Measurements from ENCODE around the gene MAPK10.
A peak's percentile ranks its signal among the peaks of the same experiment; 100 is the strongest.
"Not testable (repeated sequence)": the region's sequence is repeated elsewhere in the genome, so short reads cannot be mapped to it uniquely, and the experiment has no call there.

MAPK10 gene

DNA sequence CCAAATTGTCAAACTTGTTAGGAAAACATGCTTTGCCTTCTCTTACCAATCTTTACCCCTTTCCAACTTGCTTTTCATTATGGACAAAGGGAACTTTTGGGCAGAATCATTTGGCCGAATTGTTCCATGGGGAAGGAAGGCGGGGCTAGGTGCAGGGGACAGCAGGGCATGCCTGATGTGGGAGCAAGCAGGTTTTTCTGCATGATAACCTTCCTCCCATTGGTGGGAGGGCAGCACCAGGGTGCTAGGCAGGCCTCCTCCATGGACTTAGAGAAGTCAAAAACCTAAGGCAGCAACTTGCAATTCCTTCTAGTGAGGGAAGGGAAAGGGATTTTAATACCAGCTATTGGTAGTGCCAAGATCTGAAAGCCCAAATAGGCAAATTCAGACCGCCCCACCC lies 260.5 kb downstream of the MAPK10 start:
- no peak for DNase-seq

DNA sequence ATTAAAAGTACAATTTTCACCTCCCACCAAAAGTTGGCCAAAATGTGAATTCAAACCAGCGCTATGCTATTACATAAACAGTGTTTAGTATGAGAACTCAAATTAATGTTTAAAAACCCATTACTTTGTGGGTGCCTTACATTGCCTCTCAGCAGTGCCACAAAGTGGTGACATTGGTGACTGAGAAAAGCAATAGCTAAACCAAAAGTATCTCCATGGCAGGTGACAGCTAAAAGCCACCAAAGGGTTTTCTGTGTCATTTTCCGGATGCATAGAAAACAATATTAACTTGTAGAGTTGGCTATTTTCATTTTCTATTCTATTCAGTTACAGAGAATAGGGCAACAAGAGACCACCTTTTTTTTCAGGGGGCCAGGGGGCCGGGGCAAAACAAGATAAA lies 261.2 kb downstream of the MAPK10 start:
- no peak for DNase-seq

DNA sequence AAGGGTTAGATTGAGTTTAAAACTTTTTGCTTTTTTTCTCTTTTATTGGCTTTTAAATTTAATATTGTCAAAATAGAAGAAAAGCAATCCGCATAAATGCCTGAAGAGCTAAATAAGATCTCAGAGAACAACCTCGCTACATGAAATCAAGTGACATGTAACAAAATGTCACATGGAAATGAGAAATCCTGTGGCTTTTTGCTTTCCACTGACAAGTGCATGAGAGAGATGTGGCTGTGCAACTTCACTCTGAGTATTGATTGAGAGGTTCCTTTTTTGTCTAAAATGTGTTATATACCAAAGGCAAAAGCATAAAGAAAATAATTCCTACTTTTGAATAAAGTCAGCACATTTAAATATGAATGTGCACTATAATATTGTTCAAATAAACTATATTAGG lies 263.5 kb downstream of the MAPK10 start:
- DNase-seq = no peak

DNA sequence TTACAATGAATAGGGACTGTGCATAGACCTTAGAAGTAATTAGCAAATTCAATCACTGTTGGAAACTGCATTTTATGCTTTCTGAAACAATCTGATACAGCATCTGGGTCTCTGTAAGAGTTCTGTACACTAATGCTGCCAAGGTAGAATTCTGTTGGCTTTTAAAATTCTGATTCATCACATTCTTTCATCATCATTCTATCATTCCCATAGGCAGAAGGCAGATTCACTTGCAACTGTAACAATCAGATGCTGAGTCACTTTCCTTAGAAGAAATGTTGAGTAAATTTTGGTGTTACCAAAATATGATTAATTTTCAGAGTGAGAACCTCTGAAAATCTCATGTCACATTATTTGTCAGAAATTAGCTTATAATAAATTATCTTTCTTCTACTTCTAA lies 267.2 kb downstream of the MAPK10 start:
- DNase-seq = no peak

DNA sequence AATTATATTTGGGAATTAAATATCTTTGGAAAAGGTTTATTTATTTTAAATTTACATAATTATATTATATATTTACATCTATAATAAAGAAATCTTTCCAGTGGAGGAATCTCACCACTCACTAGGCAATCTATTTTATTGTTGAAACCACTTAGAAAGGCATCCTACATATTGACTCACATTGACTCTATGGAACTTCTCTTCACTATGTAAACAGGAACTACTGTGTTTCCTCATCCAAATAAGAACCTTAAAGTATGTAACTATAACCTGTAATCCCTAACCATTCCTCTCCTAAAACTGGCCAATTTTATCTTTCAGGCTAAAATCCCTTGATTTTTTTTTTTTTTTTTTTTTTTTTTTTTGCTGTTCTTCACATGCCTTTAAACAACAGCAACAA lies 268.7 kb downstream of the MAPK10 start:
- DNase-seq = no peak

DNA sequence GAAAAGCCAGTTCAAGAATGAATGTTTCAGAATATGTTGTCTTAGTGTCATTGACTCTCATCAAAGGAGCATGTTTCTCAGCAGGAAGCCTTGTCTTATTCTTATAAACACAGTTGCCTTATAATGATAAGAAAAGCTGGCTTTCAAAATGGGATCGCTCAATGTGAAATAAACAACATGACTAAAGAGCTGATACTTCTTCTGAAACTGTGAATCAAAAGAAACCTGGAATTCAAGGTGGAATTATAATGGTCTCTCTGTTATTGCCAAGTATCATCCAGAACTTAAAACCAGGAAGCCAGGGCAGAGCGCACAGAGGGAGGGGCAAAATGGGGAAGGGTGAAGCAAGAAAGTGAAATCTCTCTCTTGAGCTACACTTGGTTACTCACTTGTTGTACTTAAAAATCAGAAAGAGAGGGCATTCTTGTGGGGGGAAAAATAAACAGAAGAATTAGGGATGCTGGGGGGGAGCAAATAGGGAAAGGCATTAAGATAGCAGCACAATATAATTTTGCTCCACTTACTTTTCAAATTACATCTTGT lies 270.0 kb downstream of the MAPK10 start:
- no peak for DNase-seq

DNA sequence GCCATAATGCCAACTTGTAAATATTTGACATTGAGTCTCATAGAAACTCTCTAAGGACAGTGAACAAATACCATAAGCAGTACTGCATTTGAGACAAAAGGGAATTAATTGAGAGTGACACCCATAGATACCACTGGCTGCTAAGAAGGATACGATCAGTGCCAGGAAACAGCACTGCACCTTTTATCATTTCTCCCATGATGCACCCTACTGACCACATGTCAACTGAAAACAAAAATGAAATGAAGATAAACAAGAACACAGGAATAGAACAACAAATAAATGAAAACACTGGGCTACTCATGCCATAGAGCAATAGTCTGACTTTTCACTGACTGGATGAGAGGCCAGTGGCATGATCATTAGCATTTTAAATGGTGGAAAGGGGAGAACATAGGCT lies 270.8 kb downstream of the MAPK10 start:
- no peak for DNase-seq

DNA sequence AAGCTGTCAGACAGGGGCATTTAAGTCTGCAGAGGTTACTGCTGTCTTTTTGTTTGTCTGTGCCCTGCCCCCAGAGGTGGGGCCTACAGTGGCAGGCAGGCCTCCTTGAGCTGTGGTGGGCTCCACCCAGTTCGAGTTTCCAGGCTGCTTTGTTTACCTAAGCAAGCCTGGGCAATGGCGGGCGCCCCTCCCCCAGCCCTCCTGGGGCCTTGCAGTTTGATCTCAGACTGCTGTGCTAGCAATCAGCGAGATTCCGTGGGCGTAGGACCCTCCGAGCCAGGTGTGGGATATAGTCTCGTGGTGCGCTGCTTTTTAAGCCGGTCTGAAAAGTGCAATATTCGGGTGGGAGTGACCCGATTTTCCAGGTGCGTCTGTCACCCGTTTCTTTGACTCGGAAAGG lies 284.1 kb downstream of the MAPK10 start:
- not testable (repeated sequence) for DNase-seq

DNA sequence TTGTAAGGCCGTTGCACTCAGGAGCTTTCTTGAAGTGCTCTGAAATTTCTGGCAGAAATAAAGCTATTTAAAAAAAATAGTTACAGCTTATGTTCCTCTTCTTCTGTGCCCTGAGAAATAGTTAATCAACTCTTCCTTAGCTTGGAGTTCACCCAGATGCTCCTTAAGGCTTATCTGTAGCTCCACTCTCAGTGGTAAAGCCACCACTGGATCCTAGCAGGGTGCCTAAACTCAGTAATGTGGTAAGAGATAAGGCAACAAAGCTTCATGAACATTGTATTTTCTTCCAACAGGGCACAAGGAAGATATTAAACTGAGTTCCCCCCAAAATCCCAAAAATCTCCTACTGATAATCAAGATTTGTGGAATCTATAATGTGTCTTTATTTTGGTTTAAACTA lies 299.5 kb downstream of the MAPK10 start:
- no peak for DNase-seq

DNA sequence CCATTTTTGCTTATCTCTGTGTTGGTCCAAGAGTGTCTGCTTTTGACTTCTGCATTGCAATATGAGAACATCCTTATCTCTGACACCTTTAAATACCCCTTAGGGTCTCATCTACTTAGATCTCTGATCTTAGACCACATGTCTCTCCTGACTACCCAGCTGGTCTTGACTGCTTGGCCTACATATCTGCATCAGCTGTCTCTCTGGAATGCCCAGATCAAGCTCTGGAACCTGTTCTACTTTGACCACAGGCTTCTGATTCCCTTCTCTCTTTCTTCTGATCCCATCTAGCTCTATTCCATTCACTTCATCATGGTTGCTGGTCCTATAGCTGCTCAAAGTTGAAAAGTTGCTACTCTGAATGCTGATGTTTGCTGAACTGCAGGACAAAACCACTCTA lies 301.2 kb downstream of the MAPK10 start:
- no peak for DNase-seq

DNA sequence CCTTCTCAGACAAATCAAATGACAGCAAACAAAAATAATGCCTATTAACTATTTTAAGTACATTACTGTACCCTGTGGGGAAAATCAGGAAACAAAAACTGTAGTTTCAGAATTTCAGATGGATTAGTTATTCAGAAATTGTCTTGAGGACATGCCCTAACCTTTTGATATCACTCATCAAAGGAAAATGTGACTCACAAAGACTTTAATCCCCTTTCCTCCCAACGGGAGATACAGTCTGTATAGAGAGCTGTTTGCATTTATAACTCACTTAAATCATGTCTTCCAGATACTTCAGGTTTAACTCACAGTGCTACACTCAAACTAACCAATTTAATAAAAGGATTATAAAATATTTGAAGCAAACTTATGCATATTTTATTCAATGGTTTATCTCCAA lies 304.0 kb downstream of the MAPK10 start:
- no peak for DNase-seq

DNA sequence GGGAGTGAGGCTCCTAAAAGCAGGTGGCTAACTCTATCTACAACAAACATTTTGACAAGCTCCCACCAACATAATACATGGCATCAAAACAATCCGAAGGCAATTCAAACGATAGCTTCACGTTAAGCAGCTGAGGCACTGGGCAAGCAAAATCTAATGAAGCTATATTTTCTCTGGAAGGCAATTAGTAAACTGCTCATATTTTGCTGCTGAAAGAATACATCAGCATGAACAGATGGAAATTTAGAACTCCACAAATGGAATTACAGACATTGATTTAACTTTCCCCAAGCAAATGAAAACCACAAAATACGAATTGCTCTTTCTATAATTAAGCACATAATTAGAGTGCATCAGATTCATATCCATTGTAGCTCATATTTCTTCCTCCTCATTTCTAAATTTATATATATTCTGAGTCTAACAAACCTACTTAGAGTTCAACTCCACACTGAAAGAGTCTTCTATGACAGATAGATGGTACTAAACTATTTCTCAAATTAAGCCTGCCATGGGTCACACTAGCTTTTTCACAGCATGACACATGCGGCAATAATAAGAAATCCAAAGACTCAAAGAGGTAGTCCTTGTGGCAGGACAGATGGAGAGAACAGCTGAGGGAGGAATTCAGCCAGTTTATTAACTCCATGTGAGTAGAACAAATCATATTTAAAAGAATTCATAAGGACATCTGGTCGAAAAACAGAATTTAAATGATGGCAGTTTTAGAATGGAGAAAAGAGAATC lies 305.4 kb downstream of the MAPK10 start:
- no peak for DNase-seq

DNA sequence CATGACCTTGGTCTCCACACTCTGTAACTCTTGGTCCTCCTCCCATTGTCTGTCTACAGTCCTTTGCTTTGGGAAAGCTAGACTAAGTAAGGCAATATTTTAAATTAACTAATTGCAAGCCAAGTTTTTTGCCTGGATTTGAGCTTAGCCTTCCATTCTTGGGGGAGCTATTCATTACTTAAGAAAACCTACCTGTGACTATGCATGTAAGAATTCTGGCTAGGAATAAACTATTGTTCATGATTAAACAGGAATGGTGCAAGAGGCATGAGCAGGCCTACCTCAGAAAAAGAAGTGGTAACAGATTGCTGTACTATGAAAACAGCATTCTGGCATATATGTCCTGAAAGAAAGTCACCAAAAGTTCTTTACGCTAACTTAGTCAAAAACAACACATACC lies 309.4 kb downstream of the MAPK10 start:
- DNase-seq = no peak

DNA sequence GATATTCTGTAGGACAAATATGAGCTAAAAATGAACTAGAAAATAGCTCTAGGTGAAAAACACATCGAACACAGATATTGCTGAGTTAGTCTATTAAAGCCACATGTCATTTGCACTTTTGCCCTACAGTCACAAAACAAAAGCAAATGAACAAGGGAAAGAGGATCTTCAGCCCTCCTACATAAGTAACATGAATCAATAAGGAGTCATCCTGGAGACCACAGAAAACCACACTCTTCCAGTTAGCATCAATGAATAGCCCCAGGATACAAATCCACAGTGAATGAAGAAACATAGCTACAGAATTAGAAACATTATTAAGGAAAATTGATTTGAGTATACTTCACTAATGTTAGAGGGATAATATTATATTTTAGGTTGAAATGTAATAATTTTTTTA lies 311.4 kb downstream of the MAPK10 start:
- DNase-seq = no peak

DNA sequence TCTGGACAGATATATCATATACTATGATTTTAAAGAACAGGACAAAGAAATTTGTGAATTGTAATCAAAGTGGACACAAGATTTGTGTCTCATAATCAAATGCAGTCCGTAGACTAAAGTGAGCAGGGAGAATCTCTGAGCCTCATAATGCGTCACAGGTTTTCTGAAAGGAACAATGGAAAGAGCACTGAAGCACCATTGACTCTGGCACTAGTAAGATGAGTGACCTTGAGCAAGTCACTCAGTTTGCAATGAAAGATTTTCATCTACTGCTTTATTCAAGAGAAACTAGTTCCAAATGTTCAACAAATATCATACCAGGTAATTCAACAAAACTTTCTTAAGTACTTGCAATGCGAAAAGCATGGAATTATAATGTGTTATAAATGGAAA lies 315.3 kb downstream of the MAPK10 start:
- no peak for DNase-seq

DNA sequence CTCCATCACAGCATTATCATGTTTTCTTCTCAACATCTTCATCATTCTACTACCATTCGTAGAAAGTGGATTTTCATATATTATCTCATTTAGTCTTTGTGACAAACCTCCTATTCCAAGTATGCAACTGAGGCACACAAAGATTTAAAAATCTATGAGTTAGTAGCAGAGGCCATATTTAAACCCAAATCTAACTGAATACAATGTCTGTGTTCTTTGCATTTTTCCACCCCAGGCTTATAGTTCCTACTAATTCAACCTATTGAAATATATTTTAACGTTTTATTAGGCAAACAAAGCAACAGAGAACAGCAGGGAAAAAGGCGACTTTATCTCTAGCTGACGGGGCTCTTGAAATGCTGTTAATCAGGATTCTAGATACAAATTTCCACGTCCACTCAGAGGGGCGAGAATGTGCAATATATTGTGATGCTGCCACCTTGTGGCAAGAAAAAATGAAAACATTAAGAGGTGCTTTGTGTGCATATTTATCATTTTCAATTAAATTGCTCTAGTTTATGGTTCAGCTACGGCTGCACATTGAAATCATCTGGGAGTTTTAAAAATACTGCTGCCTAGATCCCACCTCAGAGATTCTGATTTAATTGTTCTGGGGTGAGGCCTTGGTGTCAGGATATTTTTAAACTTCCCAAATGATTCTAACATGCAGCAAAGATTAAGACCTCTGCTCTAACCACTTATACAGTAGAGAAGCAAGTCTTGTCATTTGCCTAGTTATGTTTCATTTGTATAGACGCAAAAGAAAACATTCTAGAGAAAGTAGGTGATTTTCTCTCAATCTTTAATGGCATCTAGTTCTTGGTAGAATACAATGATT lies 315.9 kb downstream of the MAPK10 start:
- DNase-seq = peak; percentile 62

DNA sequence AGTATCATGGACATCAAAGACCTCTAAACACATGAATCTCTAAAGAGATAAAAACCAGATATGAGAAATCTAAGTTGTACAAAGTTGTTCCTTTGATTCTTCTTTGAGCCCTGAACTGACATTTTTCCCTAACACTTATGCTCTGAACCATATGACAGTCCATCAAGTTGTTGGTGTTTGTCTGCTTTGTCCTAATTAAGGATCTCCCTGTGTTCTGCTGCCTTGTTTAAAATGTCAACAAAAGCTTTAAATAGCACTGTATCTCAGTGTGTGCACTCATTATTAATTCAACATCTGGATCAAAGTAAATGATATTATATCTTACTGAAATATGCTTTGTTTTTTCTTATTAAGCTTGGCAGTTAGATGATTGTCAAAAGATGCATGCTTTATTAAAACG lies 321.8 kb downstream of the MAPK10 start:
- no peak for DNase-seq

DNA sequence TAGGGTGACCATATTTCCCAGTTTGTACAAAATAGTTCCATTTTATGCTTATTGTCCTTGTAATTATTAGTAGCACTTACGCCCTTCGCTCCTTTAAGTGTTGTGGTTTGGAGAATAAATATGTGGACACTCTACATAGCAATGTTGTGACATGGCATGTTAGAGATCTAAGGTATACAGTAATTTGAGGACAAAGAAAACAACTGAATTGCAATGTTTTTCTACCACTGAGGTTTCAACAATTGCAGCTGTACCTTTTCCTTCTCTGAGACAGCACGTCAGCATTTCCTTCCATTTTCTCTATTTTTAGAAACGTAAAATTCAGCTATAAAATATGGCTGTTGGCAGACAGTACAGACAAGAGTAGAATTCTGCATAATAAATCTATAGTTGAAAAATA lies 323.1 kb downstream of the MAPK10 start:
- no peak for DNase-seq

DNA sequence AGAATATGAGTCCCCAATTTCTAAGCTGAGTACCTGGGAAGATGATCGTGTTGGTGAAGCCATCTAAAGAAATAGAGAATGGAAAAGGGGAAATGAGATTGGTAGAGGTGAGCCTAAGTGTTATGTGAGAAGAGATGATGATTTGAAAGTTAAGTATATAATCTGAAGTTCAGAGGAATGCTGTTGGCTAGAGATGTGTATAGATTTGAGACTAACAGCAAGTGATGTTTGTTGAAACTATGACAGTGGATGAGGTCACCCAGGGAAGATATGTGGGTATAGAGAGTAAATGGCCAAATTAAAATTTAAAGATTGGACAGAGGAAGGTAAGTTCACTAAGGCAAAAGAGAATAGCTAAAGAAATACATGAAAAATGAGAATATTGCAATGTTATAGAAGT lies 324.2 kb downstream of the MAPK10 start:
- DNase-seq = no peak

DNA sequence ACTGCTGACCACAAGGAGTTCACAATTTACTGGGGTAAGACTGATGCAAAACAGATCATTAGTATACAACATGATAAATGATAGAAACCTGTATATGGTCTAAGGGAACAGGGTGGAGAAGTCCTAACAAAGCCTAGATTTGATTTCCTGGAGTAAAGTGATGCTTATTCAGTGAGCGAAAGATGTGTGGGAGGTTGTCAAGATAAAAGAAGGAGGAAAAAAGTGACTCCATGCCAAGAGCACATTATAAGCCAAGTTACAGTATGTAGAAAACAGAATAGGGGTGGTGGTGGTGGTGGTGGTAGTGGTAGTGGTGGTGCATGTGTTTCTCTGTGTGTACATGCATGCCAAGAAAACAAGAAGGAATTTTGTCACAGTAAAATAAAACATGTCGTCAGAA lies 325.2 kb downstream of the MAPK10 start:
- DNase-seq = no peak

DNA sequence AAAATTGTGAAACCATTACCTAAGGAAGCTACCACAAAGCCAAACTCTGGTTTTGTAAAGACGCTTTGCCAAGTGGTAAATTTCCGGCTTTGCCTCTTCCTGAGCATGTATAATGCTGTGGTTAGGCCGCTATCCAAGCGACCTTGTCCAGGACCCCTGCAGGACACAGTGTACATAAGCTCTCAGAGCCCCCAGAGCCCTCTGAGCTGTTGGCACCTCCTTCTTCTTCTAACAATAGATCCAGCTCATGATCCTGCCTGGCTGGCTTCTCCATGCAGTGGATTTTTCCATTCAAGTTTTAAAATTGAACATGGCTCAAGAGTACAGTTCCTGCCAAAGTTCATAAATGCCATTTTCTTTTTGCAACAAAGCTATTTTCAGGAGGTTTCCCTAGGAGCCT lies 326.7 kb downstream of the MAPK10 start:
- DNase-seq = peak; percentile 65

DNA sequence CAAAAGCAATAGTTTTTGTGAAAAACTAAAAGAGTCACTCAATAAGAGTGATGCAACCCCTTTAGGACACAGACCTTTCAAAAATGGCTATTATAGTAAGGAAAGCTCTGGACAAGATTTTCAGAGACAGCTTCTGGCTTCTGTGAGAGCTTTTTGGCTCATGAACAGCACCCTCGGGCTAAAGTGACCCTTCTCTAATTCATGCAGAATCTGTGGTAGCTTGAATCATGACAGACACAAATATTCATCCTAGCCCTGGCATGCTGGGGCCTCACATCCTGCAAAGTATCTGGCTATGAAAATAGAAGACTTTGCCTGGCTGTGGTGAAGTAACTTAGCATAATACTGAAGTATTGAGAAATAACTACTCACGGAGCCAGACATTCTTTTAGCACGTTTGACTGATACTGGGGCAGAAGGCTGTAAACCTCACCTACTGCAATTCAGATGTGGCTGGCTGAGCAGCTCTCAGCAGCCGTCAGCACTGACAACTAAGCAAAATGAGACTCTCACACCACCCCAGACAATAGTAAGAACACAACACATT lies 327.3 kb downstream of the MAPK10 start:
- DNase-seq = no peak

DNA sequence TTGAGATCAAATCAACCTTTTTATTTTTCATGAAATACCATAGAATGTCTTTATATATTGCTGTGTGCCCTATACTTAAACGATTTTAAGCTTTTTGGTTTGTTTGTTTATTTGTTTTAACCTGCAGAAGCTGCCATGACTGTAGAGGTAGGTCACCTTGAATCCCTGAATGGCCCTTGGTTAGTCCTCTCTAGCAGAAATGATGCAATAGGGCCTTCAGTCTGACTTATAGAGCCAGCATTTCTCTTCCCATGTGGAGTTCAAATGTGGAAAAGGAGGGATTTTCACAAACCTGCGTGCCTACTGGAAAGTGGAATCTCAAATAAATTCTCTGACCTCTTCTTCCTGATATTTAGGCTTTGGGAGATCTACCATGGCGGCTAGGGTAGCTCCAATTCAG lies 327.9 kb downstream of the MAPK10 start:
- no peak for DNase-seq

DNA sequence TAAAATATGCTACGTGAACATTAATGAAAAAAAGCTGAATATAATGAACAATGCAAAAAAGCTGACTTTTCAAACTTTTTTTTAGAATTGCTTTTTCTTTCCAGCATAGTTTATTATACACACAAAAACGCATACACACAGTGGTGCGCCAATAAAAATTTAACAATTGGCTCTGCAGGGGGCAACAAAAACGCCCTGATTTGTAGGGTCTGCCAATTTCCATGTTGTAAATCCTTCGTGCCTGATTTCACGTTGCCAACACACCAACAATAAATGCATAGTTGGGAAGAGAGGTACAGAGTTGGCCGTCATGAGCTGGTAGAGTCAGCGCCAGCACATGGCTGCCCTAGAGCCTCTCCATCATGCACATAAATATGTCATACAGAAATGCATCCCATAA lies 333.1 kb downstream of the MAPK10 start:
- DNase-seq = no peak

Measured in COR-L47 (cell line).